HEK293 (cell line): ENCODE results near the gene TMEM196.

ENCODE experiments used
- ATF2 ChIP-seq: fragments of 450-650 bp; formaldehyde crosslinking; IDR thresholded peaks from 2 replicates; pipeline ENCODE4 v1.5.1; 2016; ENCODE audit warnings: missing biosample characterization, missing genetic modification characterization, low read depth
- HIC1 ChIP-seq: fragments of 450-650 bp; formaldehyde crosslinking; IDR thresholded peaks from 2 replicates; pipeline ENCODE4 v1.5.1; 2016; ENCODE audit warnings: missing biosample characterization, missing genetic modification characterization
- ZNF513 ChIP-seq: fragments of 450-650 bp; IDR thresholded peaks from 2 replicates; pipeline ENCODE4 v1.5.1; 2018; ENCODE audit warnings: missing biosample characterization, missing genetic modification characterization

GRCh38 chr7:19715499-19715898, 57.9 kb downstream of the TMEM196 start:
- TF ChIP-seq HIC1 (tag by site-specific recombination) (no peak), ZNF513 (tag by site-specific recombination) (no peak), ATF2 (no peak)
